ENCODE measurements around the gene APRT. TPM values are rescaled to one million over a fixed set of nuclear protein-coding genes. Genes with fewer than 3 reads are reported as not detected.
"Not testable (repeated sequence)": the region's sequence is repeated elsewhere in the genome, so short reads cannot be mapped to it uniquely, and the experiment has no call there.

Gene APRT
- total and polyA plus RNA-seq, 10 of the 15 experiments (the other 5 are each of a cell fraction or from before 2014, with no cell fraction given): 30.6 to 495 (median 166) TPM

DNA sequence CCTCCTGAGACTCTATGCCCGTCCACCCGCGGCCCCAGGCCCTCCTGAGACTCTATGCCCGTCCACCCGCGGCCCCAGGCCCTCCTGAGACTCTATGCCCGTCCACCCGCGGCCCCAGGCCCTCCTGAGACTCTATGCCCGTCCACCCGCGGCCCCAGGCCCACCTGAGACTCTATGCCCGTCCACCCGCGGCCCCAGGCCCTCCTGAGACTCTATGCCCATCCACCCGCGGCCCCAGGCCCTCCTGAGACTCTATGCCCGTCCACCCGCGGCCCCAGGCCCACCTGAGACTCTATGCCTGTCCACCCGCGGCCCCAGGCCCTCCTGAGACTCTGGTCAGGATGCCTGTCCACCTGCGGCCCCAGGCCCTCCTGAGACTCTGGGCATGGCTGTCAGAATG lies 39.9 kb downstream of the APRT start:
- SMC1A ChIA-PET (ENCODE audit: uncharacterized antibody, unreplicated experiment); CTCF ChIA-PET: not testable (repeated sequence)

GRCh38 chr16:88771294-88771772 lies 40.4 kb downstream of the APRT start:
- RAD21 ChIA-PET (ENCODE audit: unreplicated experiment): no interaction called here
- in situ Hi-C loops (cut with MboI) (no loop called here), intact Hi-C loops (cut with micrococcal nuclease; ENCODE audit: unreplicated experiment) (no loop called here)
- ATAC-seq: no peak
- FAIRE-seq: no peak
- Histone ChIP-seq H3K36me3 (ENCODE audit: control insufficient read depth in 2 of 2, insufficient read depth in 2 of 2, low read length in 1 of 2) (peaks cover under 1 to 3% of the 10 kb centered on the region in 2 experiments; a peak in 2 of 4 replicates), H3K4me3 (no peak overlapping the region), H2AFZ (ENCODE audit: control insufficient read depth, low read depth, low read length) (no peak overlapping the region), H3K27me3 (replicated peaks in 1 of 2; ENCODE audit: control insufficient read depth in 2 of 2, insufficient read depth in 2 of 2, low read length in 1 of 2) (no peaks in the 10 kb centered on the region), H4K20me1 (ENCODE audit: control insufficient read depth, insufficient read depth) (no peaks in the 10 kb centered on the region; the same call in 1 of the 2 replicates), H3K9me3 (replicated peaks; ENCODE audit: control insufficient read depth, insufficient read depth, low read length) (no peaks in the 10 kb centered on the region), H3K79me2 (ENCODE audit: control insufficient read depth, insufficient read depth, low read length) (peaks cover 64% of the 10 kb centered on the region), H3K9ac (ENCODE audit: control insufficient read depth, insufficient read depth, low read length) (no peak overlapping the region), H3K4me2 (ENCODE audit: control insufficient read depth, insufficient read depth) (peak overlapping the region; percentile 48; the same call in 1 of the 2 replicates), H3K27ac (ENCODE audit: control insufficient read depth, insufficient read depth) (no peak overlapping the region), H3K4me1 (ENCODE audit: control insufficient read depth, insufficient read depth, low read length) (peaks cover 28% of the 10 kb centered on the region)
- no peak for DNase-seq (ENCODE audit: low read depth, low spot score)
- CTCF ChIA-PET: interaction anchor here (1.3 kb wide), 1 partner anchor 26 kb away, joined by 5 read pairs; no protein-coding TSS in a partner anchor
- POLR2A ChIA-PET: interaction anchor here (1.1 kb wide), 1 partner anchor 70 kb away, joined by 5 read pairs; no protein-coding TSS in a partner anchor
- no TSS peak for BruUV-seq (replicated peaks)
- SMC1A ChIA-PET (ENCODE audit: uncharacterized antibody, unreplicated experiment): interaction anchor here (1.1 kb wide), 1 partner anchor 12 kb away, joined by 4 read pairs; no protein-coding TSS in a partner anchor
- TF ChIP-seq NFIC (IDR thresholded peaks at IDR 0.05; ENCODE audit: low read depth, low read length): no peak
- peak; percentile 22; the same call in 1 of the 2 replicates for TF ChIP-seq POLR2A (IDR thresholded peaks at IDR 0.05; ENCODE audit: low read depth, low read length)
- no peak for TF ChIP-seq ZNF217 (IDR thresholded peaks at IDR 0.05)
- TF ChIP-seq NR2C1 (IDR thresholded peaks at IDR 0.05): no peak
- TF ChIP-seq POU2F2 (IDR thresholded peaks at IDR 0.05; ENCODE audit: borderline replicate concordance, low read depth, low read length): no peak
- 75% methylated on average over 16 of the region's 19 CpGs for WGBS (ENCODE audit: insufficient coverage, insufficient replicate concordance, low lambda C conversion rate, missing lambda C conversion rate)

More for the DNA sequence above, 39.9 kb downstream of the APRT start:
- TF ChIP-seq POLR2A (IDR thresholded peaks at IDR 0.05; ENCODE audit: low read depth, low read length): peak; percentile 2; the same call in 1 of the 2 replicates
- in situ Hi-C loops (cut with MboI); H3K27me3 ChIP-seq (replicated peaks in 1 of 2; ENCODE audit: control insufficient read depth in 2 of 2, insufficient read depth in 2 of 2, low read length in 1 of 2); H3K9me3 ChIP-seq (replicated peaks; ENCODE audit: control insufficient read depth, insufficient read depth, low read length); H3K4me3 ChIP-seq; H2AFZ ChIP-seq (ENCODE audit: control insufficient read depth, low read depth, low read length); FAIRE-seq; H3K27ac ChIP-seq (ENCODE audit: control insufficient read depth, insufficient read depth); H3K9ac ChIP-seq (ENCODE audit: control insufficient read depth, insufficient read depth, low read length); ATAC-seq; H4K20me1 ChIP-seq (ENCODE audit: control insufficient read depth, insufficient read depth); H3K4me2 ChIP-seq (ENCODE audit: control insufficient read depth, insufficient read depth); H3K36me3 ChIP-seq (ENCODE audit: control insufficient read depth in 2 of 2, insufficient read depth in 2 of 2, low read length in 1 of 2); RAD21 ChIA-PET (ENCODE audit: unreplicated experiment); BruUV-seq (replicated peaks); DNase-seq (ENCODE audit: low read depth, low spot score); intact Hi-C loops (cut with micrococcal nuclease; ENCODE audit: unreplicated experiment): not testable (repeated sequence)
- POLR2A ChIA-PET: interaction anchor here (0.7 to 1.1 kb wide), 2 partner anchors 23 to 70 kb away, joined by 5 to 6 read pairs; no protein-coding TSS in a partner anchor
- peaks cover 28% of the 10 kb centered on the region for H3K4me1 ChIP-seq (ENCODE audit: control insufficient read depth, insufficient read depth, low read length)
- WGBS (ENCODE audit: insufficient coverage, insufficient replicate concordance, low lambda C conversion rate, missing lambda C conversion rate): 55% methylated on average over 10 of the region's 23 CpGs
- peaks cover 62% of the 10 kb centered on the region for H3K79me2 ChIP-seq (ENCODE audit: control insufficient read depth, insufficient read depth, low read length)

Data from GM12878 (cell line).